Mesendoderm (in vitro differentiated cells): Measurements from ENCODE around the gene ZNF580.

ENCODE experiments used
- DNase-seq: peaks from one replicate; pipeline ENCODE4 v3.0.0; 2013
- H2AK5ac ChIP-seq: 2 replicates; pipeline ENCODE4 v1.6.1; 2013; ENCODE audit warnings: low read length, inconsistent platforms
- H2BK120ac ChIP-seq: 2 replicates; pipeline ENCODE4 v1.6.1; 2013; ENCODE audit warnings: low read depth, mild to moderate bottlenecking, low read length, moderate library complexity, mixed read lengths
- H2BK15ac ChIP-seq: replicated peaks from 2 replicates; pipeline ENCODE4 v1.6.1; 2013; ENCODE audit warnings: low read depth, mild to moderate bottlenecking, moderate library complexity
- H2BK5ac ChIP-seq: 2 replicates; pipeline ENCODE4 v1.6.1; 2013; ENCODE audit warnings: low read length, inconsistent platforms
- H3K18ac ChIP-seq: 2 replicates; pipeline ENCODE4 v1.6.1; 2013; ENCODE audit warnings: mild to moderate bottlenecking, low read length, mixed read lengths
- H3K23ac ChIP-seq: one replicate; pipeline ENCODE4 v1.6.1; 2013; ENCODE audit warnings: low read length
- H3K27ac ChIP-seq: 2 replicates; pipeline ENCODE4 v1.5.1; 2013; ENCODE audit warnings: low read depth, mild to moderate bottlenecking, inconsistent platforms, low read length, moderate library complexity
- H3K27me3 ChIP-seq: 2 replicates; pipeline ENCODE4 v1.6.1; 2013; ENCODE audit warnings: low read length, control low read depth, mild to moderate bottlenecking, inconsistent platforms; ENCODE audit not compliant: insufficient read depth, poor library complexity
- H3K36me3 ChIP-seq: 2 replicates; pipeline ENCODE4 v1.6.1; 2013; ENCODE audit warnings: low read length, inconsistent platforms; ENCODE audit not compliant: control insufficient read depth, insufficient read depth
- H3K4ac ChIP-seq: one replicate; pipeline ENCODE4 v1.6.1; 2013; ENCODE audit warnings: low read depth, mild to moderate bottlenecking, low read length, moderate library complexity
- H3K4me1 ChIP-seq: 2 replicates; pipeline ENCODE4 v1.6.1; 2013; ENCODE audit warnings: low read depth, low read length, inconsistent platforms; ENCODE audit not compliant: control insufficient read depth
- H3K4me2 ChIP-seq: 2 replicates; pipeline ENCODE4 v1.6.1; 2013; ENCODE audit warnings: low read length
- H3K4me3 ChIP-seq: 2 replicates; pipeline ENCODE4 v1.5.1; 2013; ENCODE audit warnings: mild to moderate bottlenecking, low read length
- H3K56ac ChIP-seq: one replicate; pipeline ENCODE4 v1.6.1; 2013; ENCODE audit warnings: low read length
- H3K79me1 ChIP-seq: 2 replicates; pipeline ENCODE4 v1.6.1; 2013; ENCODE audit warnings: low read length, inconsistent platforms
- H3K79me2 ChIP-seq: 2 replicates; pipeline ENCODE4 v1.6.1; 2013; ENCODE audit warnings: mild to moderate bottlenecking, low read length; ENCODE audit not compliant: control insufficient read depth, insufficient read depth
- H3K9ac ChIP-seq: 2 replicates; pipeline ENCODE4 v1.6.1; 2013; ENCODE audit warnings: low read length, inconsistent platforms
- H4K5ac ChIP-seq: one replicate; pipeline ENCODE4 v1.6.1; 2013; ENCODE audit warnings: low read length
- H4K8ac ChIP-seq: one replicate; pipeline ENCODE4 v1.6.1; 2013; ENCODE audit warnings: low read depth, mild to moderate bottlenecking, control low read depth, low read length, moderate library complexity
- WGBS: extraction: QIAGEN DNeasy Blood & Tissue Kit; methylation state at CpG from one replicate; pipeline ENCODE4 v1.1.7; 2013; ENCODE audit warnings: low lambda C conversion rate, missing lambda C conversion rate; ENCODE audit not compliant: insufficient coverage; ENCODE audit errors: extremely low coverage; 5-methylcytosine and 5-hydroxymethylcytosine counted together

The ZNF580 gene

GRCh38 chr19:55648585-55649267 is 7.9 kb downstream of the ZNF580 start:
- Histone ChIP-seq H3K4me3 (peak overlapping the region; percentile 75), H3K23ac (no peak overlapping the region), H3K27me3 (no peaks in the 10 kb centered on the region), H3K56ac (peak overlapping the region; percentile 95), H3K36me3 (peaks cover 7% of the 10 kb centered on the region), H2BK15ac (no peak overlapping the region), H2BK120ac (no peak overlapping the region), H3K79me2 (peaks cover 20% of the 10 kb centered on the region), H4K8ac (no peak overlapping the region), H3K9ac (peak overlapping the region; percentile 95), H2AK5ac (no peak overlapping the region), H3K4ac (no peak overlapping the region), H3K4me1 (no peaks in the 10 kb centered on the region), H3K18ac (peak overlapping the region; percentile 57), H3K4me2 (peak overlapping the region; percentile 43), H3K27ac (no peak overlapping the region), H3K79me1 (peaks cover 8% of the 10 kb centered on the region), H2BK5ac (no peak overlapping the region), H4K5ac (no peak overlapping the region)
- no CpG with 5 or more reads among the region's 25 CpGs for WGBS
- DNase-seq: no peak

GRCh38 chr19:55649268-55650125 is 8.7 kb downstream of the ZNF580 start:
- H3K23ac ChIP-seq: no peak overlapping the region
- no peak overlapping the region for H3K9ac ChIP-seq
- DNase-seq: no peak

GRCh38 chr19:55650126-55650557 is 9.3 kb downstream of the ZNF580 start:
- DNase-seq: no peak
- Histone ChIP-seq H3K4me2 (no peak overlapping the region), H3K27ac (no peak overlapping the region), H2BK15ac (no peak overlapping the region), H2BK5ac (no peak overlapping the region), H4K5ac (no peak overlapping the region), H3K4ac (no peak overlapping the region), H3K56ac (no peak overlapping the region), H3K36me3 (peaks cover under 1% of the 10 kb centered on the region), H3K79me1 (peaks cover 3% of the 10 kb centered on the region), H3K18ac (no peak overlapping the region), H3K79me2 (peaks cover 5% of the 10 kb centered on the region), H2AK5ac (no peak overlapping the region), H3K23ac (no peak overlapping the region), H4K8ac (no peak overlapping the region), H3K9ac (no peak overlapping the region), H2BK120ac (no peak overlapping the region), H3K4me1 (no peaks in the 10 kb centered on the region), H3K27me3 (no peaks in the 10 kb centered on the region), H3K4me3 (no peak overlapping the region)
- no CpG with 5 or more reads among the region's 4 CpGs for WGBS

More at GRCh38 chr19:55649268-55650125, 8.7 kb downstream of the ZNF580 start:
- peaks cover 6% of the 10 kb centered on the region for H3K36me3 ChIP-seq
- no peak overlapping the region for H3K4ac ChIP-seq
- H2BK15ac ChIP-seq: no peak overlapping the region
- no peak overlapping the region for H4K8ac ChIP-seq
- no peak overlapping the region for H4K5ac ChIP-seq
- H3K27ac ChIP-seq: no peak overlapping the region
- H3K79me1 ChIP-seq: peaks cover 6% of the 10 kb centered on the region
- H3K56ac ChIP-seq: no peak overlapping the region
- no peak overlapping the region for H2BK5ac ChIP-seq
- no peaks in the 10 kb centered on the region for H3K4me1 ChIP-seq
- H2BK120ac ChIP-seq: no peak overlapping the region
- H3K18ac ChIP-seq: no peak overlapping the region
- no CpG with 5 or more reads among the region's 17 CpGs for WGBS
- no peak overlapping the region for H3K4me3 ChIP-seq
- no peak overlapping the region for H2AK5ac ChIP-seq
- H3K4me2 ChIP-seq: no peak overlapping the region
- peaks cover 12% of the 10 kb centered on the region for H3K79me2 ChIP-seq
- H3K27me3 ChIP-seq: no peaks in the 10 kb centered on the region

GRCh38 chr19:55650602-55651230 is 9.9 kb downstream of the ZNF580 start:
- no peak overlapping the region for H3K18ac ChIP-seq
- H3K27ac ChIP-seq: no peak overlapping the region
- peaks cover 3% of the 10 kb centered on the region for H3K79me2 ChIP-seq
- H2BK120ac ChIP-seq: no peak overlapping the region
- H3K36me3 ChIP-seq: no peaks in the 10 kb centered on the region
- no peaks in the 10 kb centered on the region for H3K27me3 ChIP-seq
- no peak overlapping the region for H3K9ac ChIP-seq
- H3K23ac ChIP-seq: no peak overlapping the region
- H3K4me3 ChIP-seq: no peak overlapping the region
- no peak overlapping the region for H3K56ac ChIP-seq
- H3K4me1 ChIP-seq: no peaks in the 10 kb centered on the region
- no peaks in the 10 kb centered on the region for H3K79me1 ChIP-seq
- H4K8ac ChIP-seq: no peak overlapping the region
- no CpG with 5 or more reads among the region's 17 CpGs for WGBS
- no peak overlapping the region for H2BK5ac ChIP-seq
- H4K5ac ChIP-seq: no peak overlapping the region
- no peak overlapping the region for H2AK5ac ChIP-seq
- H2BK15ac ChIP-seq: no peak overlapping the region
- H3K4me2 ChIP-seq: no peak overlapping the region
- no peak for DNase-seq
- H3K4ac ChIP-seq: no peak overlapping the region

GRCh38 chr19:55651236-55651635 is 10.4 kb downstream of the ZNF580 start:
- H2AK5ac ChIP-seq: no peak overlapping the region
- no CpG with 5 or more reads among the region's 18 CpGs for WGBS

More at GRCh38 chr19:55651236-55651635, 10.4 kb downstream of the ZNF580 start:
- H3K79me1 ChIP-seq: no peaks in the 10 kb centered on the region
- H3K18ac ChIP-seq: no peak overlapping the region
- H3K4me2 ChIP-seq: no peak overlapping the region
- no peak overlapping the region for H2BK15ac ChIP-seq
- no peaks in the 10 kb centered on the region for H3K36me3 ChIP-seq
- H4K8ac ChIP-seq: no peak overlapping the region
- no peak overlapping the region for H3K23ac ChIP-seq
- no peak for DNase-seq
- no peak overlapping the region for H3K27ac ChIP-seq
- H3K79me2 ChIP-seq: peaks cover 9% of the 10 kb centered on the region
- H2BK5ac ChIP-seq: no peak overlapping the region
- no peak overlapping the region for H3K56ac ChIP-seq
- no peak overlapping the region for H3K9ac ChIP-seq
- H3K27me3 ChIP-seq: no peaks in the 10 kb centered on the region
- no peak overlapping the region for H3K4ac ChIP-seq
- H3K4me1 ChIP-seq: no peaks in the 10 kb centered on the region
- no peak overlapping the region for H4K5ac ChIP-seq
- H2BK120ac ChIP-seq: no peak overlapping the region
- H3K4me3 ChIP-seq: no peak overlapping the region
